HepG2 (cell line): ENCODE results near the gene SFXN2. TPM values are rescaled to one million over a fixed set of nuclear protein-coding genes. Genes with fewer than 3 reads are reported as not detected.

Source experiments
- ARNT2 ChIP-seq: sonication (generic); formaldehyde crosslinking; IDR thresholded peaks from 2 replicates; pipeline ENCODE4 v1.8.0; 2022; ENCODE audit warnings: mild to moderate bottlenecking, low read depth, missing genetic modification reagents, moderate library complexity
- CBX1 ChIP-seq: IDR thresholded peaks from one replicate; pipeline ENCODE4 v1.6.1; 2016; ENCODE audit warnings: antibody characterized with exemption, low read depth
- CBX5 ChIP-seq: sonication (generic); formaldehyde crosslinking; IDR thresholded peaks from 2 replicates; pipeline ENCODE4 v1.4.0; 2020; ENCODE audit warnings: missing genetic modification reagents, borderline replicate concordance
- DNMT3B ChIP-seq: conservative IDR thresholded peaks from 2 replicates; pipeline ENCODE4 v1.6.1; 2016; ENCODE audit warnings: missing biosample characterization, control low read depth
- FOXA3 ChIP-seq: IDR thresholded peaks from 2 replicates; pipeline ENCODE4 v1.6.1; 2016; ENCODE audit warnings: missing genetic modification reagents, missing compliant biosample characterization
- FOXK1 ChIP-seq: sonication (generic); formaldehyde crosslinking; IDR thresholded peaks from 2 replicates; pipeline ENCODE4 v1.4.0; 2020; ENCODE audit warnings: low read depth, missing genetic modification reagents, borderline replicate concordance
- FOXO1 ChIP-seq: sonication (generic); formaldehyde crosslinking; IDR thresholded peaks from 2 replicates; pipeline ENCODE4 v1.4.0; 2020; ENCODE audit warnings: missing genetic modification reagents
- GABPB1 ChIP-seq: IDR thresholded peaks from 2 replicates; pipeline ENCODE4 v1.6.1; 2016; ENCODE audit warnings: mild to moderate bottlenecking, missing genetic modification reagents, moderate library complexity, missing compliant biosample characterization
- GATAD1 ChIP-seq: IDR thresholded peaks from 2 replicates; pipeline ENCODE4 v1.6.1; 2016; ENCODE audit warnings: missing genetic modification reagents, missing compliant biosample characterization
- GATAD2A ChIP-seq: IDR thresholded peaks from 2 replicates; pipeline ENCODE4 v1.6.1; 2016
- GPN1 ChIP-seq: sonication (generic); formaldehyde crosslinking; IDR thresholded peaks from 2 replicates; pipeline ENCODE4 v1.5.1; 2020; ENCODE audit warnings: missing genetic modification reagents, borderline replicate concordance
- PHF8 ChIP-seq: sonication (generic); formaldehyde crosslinking; IDR thresholded peaks from 2 replicates; pipeline ENCODE4 v1.5.0; 2020; ENCODE audit warnings: missing genetic modification reagents
- POLR2A ChIP-seq, 2 experiments: IDR thresholded peaks; 2 replicates each; pipeline ENCODE4 v1.6.1; 2011; ENCODE audit warnings: low read depth in 2 of 2, low read length in 2 of 2, mild to moderate bottlenecking in 1 of 2, moderate library complexity in 1 of 2; ENCODE audit not compliant: insufficient read depth in 1 of 2
- ZNF337 ChIP-seq: sonication (generic); formaldehyde crosslinking; IDR thresholded peaks from 2 replicates; pipeline ENCODE4 v1.5.1; 2020; ENCODE audit warnings: missing genetic modification reagents, low read depth, mild to moderate bottlenecking, borderline replicate concordance
- ZNF549 ChIP-seq: sonication (generic); formaldehyde crosslinking; IDR thresholded peaks from 2 replicates; pipeline ENCODE4 v1.5.0; 2020; ENCODE audit warnings: missing genetic modification reagents
- ZNF740 ChIP-seq: sonication (generic); formaldehyde crosslinking; IDR thresholded peaks from 2 replicates; pipeline ENCODE4 v1.4.0; 2020; ENCODE audit warnings: missing genetic modification reagents
- ZNF839 ChIP-seq: sonication (generic); formaldehyde crosslinking; IDR thresholded peaks from 2 replicates; pipeline ENCODE4 v1.4.0; 2020; ENCODE audit warnings: missing genetic modification reagents, mild to moderate bottlenecking, borderline replicate concordance
- polyA plus RNA-seq, 8 experiments: library from polyadenylated mRNA; depleted of rRNA in 3 of 8; stranded (reverse) in 7 of 8; unstranded in 1 of 8; fragments of >200 nt; fragmentation: Illumina TruSeq in 4 of 8; extraction: Trizol in 4 of 8; gene quantifications; 2 replicates each; pipeline versions ENCODE4 v1.2.1 to v1.2.3, GENCODE V29; 2011 to 2016; ENCODE audit warnings: low read depth in 4 of 8, missing spikeins in 1 of 8, mixed read lengths in 1 of 8; ENCODE audit not compliant: insufficient read depth in 1 of 8
- total RNA-seq, 5 experiments: library from RNA; depleted of rRNA; stranded (reverse); fragments of >200 nt; fragmentation: Illumina TruSeq; extraction: Trizol; gene quantifications; 2 replicates each; pipeline ENCODE4 v1.2.3, GENCODE V29; 2016; ENCODE audit warnings: low read depth in 1 of 5
- TF ChIP-seq, protein P1 (sequence below), 2 experiments: sonication (generic) in 1 of 2; formaldehyde crosslinking in 1 of 2; IDR thresholded peaks; 2 replicates each; pipeline versions ENCODE4 v1.4.0 to v1.6.1; 2018 to 2020; ENCODE audit warnings: missing genetic modification reagents in 2 of 2, borderline replicate concordance in 1 of 2, low read depth in 1 of 2, mild to moderate bottlenecking in 1 of 2, missing biosample characterization in 1 of 2
- TF ChIP-seq, protein P2 (sequence below): sonication (generic); formaldehyde crosslinking; IDR thresholded peaks from 2 replicates; pipeline ENCODE4 v1.5.1; 2020; ENCODE audit warnings: mild to moderate bottlenecking, missing genetic modification reagents, moderate library complexity
- TF ChIP-seq, protein P3 (sequence below): sonication (generic); formaldehyde crosslinking; IDR thresholded peaks from 2 replicates; pipeline ENCODE4 v1.4.0; 2020; ENCODE audit warnings: missing genetic modification reagents, borderline replicate concordance
- TF ChIP-seq, protein P4 (sequence below): IDR thresholded peaks from 2 replicates; pipeline ENCODE4 v1.6.1; 2016; ENCODE audit warnings: missing genetic modification reagents, missing compliant biosample characterization

SFXN2 gene
- total and polyA plus RNA-seq, 2 of the 13 experiments (the other 11 are each of a cell fraction or from before 2014, with no cell fraction given) = 12.8 to 21.1 TPM

- no peak for TF ChIP-seq DNMT3B
- 0 out of 2 replicates have a peak, but pooled peaks have one; percentile 43 for TF ChIP-seq CBX5 (CRISPR knock-in tag)
- TF ChIP-seq, protein P1, sequence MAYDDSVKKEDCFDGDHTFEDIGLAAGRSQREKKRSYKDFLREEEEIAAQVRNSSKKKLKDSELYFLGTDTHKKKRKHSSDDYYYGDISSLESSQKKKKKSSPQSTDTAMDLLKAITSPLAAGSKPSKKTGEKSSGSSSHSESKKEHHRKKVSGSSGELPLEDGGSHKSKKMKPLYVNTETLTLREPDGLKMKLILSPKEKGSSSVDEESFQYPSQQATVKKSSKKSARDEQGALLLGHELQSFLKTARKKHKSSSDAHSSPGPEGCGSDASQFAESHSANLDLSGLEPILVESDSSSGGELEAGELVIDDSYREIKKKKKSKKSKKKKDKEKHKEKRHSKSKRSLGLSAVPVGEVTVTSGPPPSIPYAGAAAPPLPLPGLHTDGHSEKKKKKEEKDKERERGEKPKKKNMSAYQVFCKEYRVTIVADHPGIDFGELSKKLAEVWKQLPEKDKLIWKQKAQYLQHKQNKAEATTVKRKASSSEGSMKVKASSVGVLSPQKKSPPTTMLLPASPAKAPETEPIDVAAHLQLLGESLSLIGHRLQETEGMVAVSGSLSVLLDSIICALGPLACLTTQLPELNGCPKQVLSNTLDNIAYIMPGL (CRISPR knock-in tag; IDR thresholded peaks at IDR 0.05; ENCODE audit: borderline replicate concordance in 1 of 2, low read depth in 1 of 2) = 0 out of 4 replicates have a peak, but pooled peaks of 1 of the 2 experiments have one; percentile 26
- TF ChIP-seq ZNF740 (CRISPR knock-in tag) = no peak
- TF ChIP-seq ZNF337 (CRISPR knock-in tag) = no peak
- TF ChIP-seq ARNT2 = no peak
- no peak for TF ChIP-seq ZNF549
- TF ChIP-seq FOXA3 (CRISPR knock-in tag) = peak; percentile 81
- TF ChIP-seq FOXO1 (CRISPR knock-in tag) = peak; percentile 85
- peak; percentile 31; the same call in 1 of the 2 replicates for TF ChIP-seq GABPB1 (CRISPR knock-in tag)
- TF ChIP-seq, protein P2, sequence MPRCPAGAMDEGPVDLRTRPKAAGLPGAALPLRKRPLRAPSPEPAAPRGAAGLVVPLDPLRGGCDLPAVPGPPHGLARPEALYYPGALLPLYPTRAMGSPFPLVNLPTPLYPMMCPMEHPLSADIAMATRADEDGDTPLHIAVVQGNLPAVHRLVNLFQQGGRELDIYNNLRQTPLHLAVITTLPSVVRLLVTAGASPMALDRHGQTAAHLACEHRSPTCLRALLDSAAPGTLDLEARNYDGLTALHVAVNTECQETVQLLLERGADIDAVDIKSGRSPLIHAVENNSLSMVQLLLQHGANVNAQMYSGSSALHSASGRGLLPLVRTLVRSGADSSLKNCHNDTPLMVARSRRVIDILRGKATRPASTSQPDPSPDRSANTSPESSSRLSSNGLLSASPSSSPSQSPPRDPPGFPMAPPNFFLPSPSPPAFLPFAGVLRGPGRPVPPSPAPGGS (CRISPR knock-in tag) = no peak
- TF ChIP-seq GATAD1 (CRISPR knock-in tag) = 0 out of 2 replicates have a peak, but pooled peaks have one; percentile 49
- TF ChIP-seq, protein P3, sequence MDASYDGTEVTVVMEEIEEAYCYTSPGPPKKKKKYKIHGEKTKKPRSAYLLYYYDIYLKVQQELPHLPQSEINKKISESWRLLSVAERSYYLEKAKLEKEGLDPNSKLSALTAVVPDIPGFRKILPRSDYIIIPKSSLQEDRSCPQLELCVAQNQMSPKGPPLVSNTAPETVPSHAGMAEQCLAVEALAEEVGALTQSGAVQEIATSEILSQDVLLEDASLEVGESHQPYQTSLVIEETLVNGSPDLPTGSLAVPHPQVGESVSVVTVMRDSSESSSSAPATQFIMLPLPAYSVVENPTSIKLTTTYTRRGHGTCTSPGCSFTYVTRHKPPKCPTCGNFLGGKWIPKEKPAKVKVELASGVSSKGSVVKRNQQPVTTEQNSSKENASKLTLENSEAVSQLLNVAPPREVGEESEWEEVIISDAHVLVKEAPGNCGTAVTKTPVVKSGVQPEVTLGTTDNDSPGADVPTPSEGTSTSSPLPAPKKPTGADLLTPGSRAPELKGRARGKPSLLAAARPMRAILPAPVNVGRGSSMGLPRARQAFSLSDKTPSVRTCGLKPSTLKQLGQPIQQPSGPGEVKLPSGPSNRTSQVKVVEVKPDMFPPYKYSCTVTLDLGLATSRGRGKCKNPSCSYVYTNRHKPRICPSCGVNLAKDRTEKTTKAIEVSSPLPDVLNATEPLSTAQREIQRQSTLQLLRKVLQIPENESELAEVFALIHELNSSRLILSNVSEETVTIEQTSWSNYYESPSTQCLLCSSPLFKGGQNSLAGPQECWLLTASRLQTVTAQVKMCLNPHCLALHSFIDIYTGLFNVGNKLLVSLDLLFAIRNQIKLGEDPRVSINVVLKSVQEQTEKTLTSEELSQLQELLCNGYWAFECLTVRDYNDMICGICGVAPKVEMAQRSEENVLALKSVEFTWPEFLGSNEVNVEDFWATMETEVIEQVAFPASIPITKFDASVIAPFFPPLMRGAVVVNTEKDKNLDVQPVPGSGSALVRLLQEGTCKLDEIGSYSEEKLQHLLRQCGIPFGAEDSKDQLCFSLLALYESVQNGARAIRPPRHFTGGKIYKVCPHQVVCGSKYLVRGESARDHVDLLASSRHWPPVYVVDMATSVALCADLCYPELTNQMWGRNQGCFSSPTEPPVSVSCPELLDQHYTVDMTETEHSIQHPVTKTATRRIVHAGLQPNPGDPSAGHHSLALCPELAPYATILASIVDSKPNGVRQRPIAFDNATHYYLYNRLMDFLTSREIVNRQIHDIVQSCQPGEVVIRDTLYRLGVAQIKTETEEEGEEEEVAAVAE (CRISPR knock-in tag) = no peak
- TF ChIP-seq ZNF839 (CRISPR knock-in tag) = no peak
- TF ChIP-seq GPN1 = no peak
- TF ChIP-seq, protein P4, sequence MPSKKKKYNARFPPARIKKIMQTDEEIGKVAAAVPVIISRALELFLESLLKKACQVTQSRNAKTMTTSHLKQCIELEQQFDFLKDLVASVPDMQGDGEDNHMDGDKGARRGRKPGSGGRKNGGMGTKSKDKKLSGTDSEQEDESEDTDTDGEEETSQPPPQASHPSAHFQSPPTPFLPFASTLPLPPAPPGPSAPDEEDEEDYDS (CRISPR knock-in tag) = no peak
- TF ChIP-seq GATAD2A (CRISPR knock-in tag) = peak; percentile 32; the same call in 1 of the 2 replicates
- TF ChIP-seq POLR2A (IDR thresholded peaks at IDR 0.05; ENCODE audit: insufficient read depth in 1 of 2, low read depth in 2 of 2, low read length in 2 of 2) = no peak
- TF ChIP-seq PHF8 (CRISPR knock-in tag) = 0 out of 2 replicates have a peak, but pooled peaks have one; percentile 16
- TF ChIP-seq FOXK1 (CRISPR knock-in tag) = peak; percentile 61; the same call in 1 of the 2 replicates
- TF ChIP-seq CBX1 = no peak
Measured at GRCh38 chr10:102729029-102730026, 14.9 kb downstream of the SFXN2 start (continued).
